ENCODE results near the gene SF3B1.
"Not testable (repeated sequence)": the region's sequence is repeated elsewhere in the genome, so short reads cannot be mapped to it uniquely, and the experiment has no call there.

Gene SF3B1

GRCh38 chr2:197446844-197447243, 12.0 kb upstream of the SF3B1 start:
- Histone ChIP-seq H3K9ac (ENCODE audit: insufficient read length) (no peak overlapping the region), H3K27ac (no peak overlapping the region), H3K9me3 (ENCODE audit: low read depth, low read length) (no peaks in the 10 kb centered on the region), H3K36me3 (ENCODE audit: insufficient read depth, low read length) (no peaks in the 10 kb centered on the region), H3K4me3 (no peak overlapping the region)
- TF ChIP-seq EZH2 (IDR thresholded peaks at IDR 0.05) (no peak), POLR2AphosphoS5 (IDR thresholded peaks at IDR 0.05; ENCODE audit: borderline replicate concordance, low read depth, low read length) (no peak), FOXP2 (optimal IDR thresholded peaks at IDR 0.05; ENCODE audit: control extremely low read depth, extremely low read length, insufficient read depth) (no peak)
- DNase-seq (ENCODE audit: low read depth, low spot score) = no peak

- Histone ChIP-seq H3K9me3 (ENCODE audit: low read depth, low read length) (no peaks in the 10 kb centered on the region), H3K36me3 (ENCODE audit: insufficient read depth, low read length) (no peaks in the 10 kb centered on the region), H3K4me3 (no peak overlapping the region), H3K27ac (no peak overlapping the region; the same call in 1 of the 2 replicates), H3K9ac (ENCODE audit: insufficient read length) (no peak overlapping the region)
- TF ChIP-seq FOXP2 (optimal IDR thresholded peaks at IDR 0.05; ENCODE audit: control extremely low read depth, extremely low read length, insufficient read depth) = no peak
- peak; percentile 30; the same call in 1 of the 2 replicates for TF ChIP-seq POLR2AphosphoS5 (IDR thresholded peaks at IDR 0.05; ENCODE audit: borderline replicate concordance, low read depth, low read length)
- DNase-seq (ENCODE audit: low read depth, low spot score) = peak; percentile 62
These were observed 10.9 kb upstream of the SF3B1 start for GRCh38 chr2:197445746-197446145.

GRCh38 chr2:197442857-197443256, 8.0 kb upstream of the SF3B1 start:
- Histone ChIP-seq H3K4me3 (no peak overlapping the region), H3K36me3 (ENCODE audit: insufficient read depth, low read length) (no peaks in the 10 kb centered on the region), H3K9me3 (ENCODE audit: low read depth, low read length) (no peaks in the 10 kb centered on the region), H3K27ac (no peak overlapping the region), H3K9ac (ENCODE audit: insufficient read length) (no peak overlapping the region)
- no peak for TF ChIP-seq EZH2 (IDR thresholded peaks at IDR 0.05)
- TF ChIP-seq FOXP2 (optimal IDR thresholded peaks at IDR 0.05; ENCODE audit: control extremely low read depth, extremely low read length, insufficient read depth) = no peak
- no peak for TF ChIP-seq POLR2AphosphoS5 (IDR thresholded peaks at IDR 0.05; ENCODE audit: borderline replicate concordance, low read depth, low read length)
- DNase-seq (ENCODE audit: low read depth, low spot score) = no peak

GRCh38 chr2:197437380-197437779, 2.6 kb upstream of the SF3B1 start:
- TF ChIP-seq EZH2 (IDR thresholded peaks at IDR 0.05) = no peak
- no peak for TF ChIP-seq POLR2AphosphoS5 (IDR thresholded peaks at IDR 0.05; ENCODE audit: borderline replicate concordance, low read depth, low read length)
- no peak for TF ChIP-seq FOXP2 (optimal IDR thresholded peaks at IDR 0.05; ENCODE audit: control extremely low read depth, extremely low read length, insufficient read depth)
- no peak overlapping the region for H3K4me3 ChIP-seq
- no peak for DNase-seq (ENCODE audit: low read depth, low spot score)

GRCh38 chr2:197435598-197436420, 981 bp upstream of the SF3B1 start:
- peak overlapping the region; percentile 89 for H3K27ac ChIP-seq
- DNase-seq (ENCODE audit: low read depth, low spot score) = no peak
- H3K4me3 ChIP-seq = peak overlapping the region; percentile 95
- H3K9me3 ChIP-seq (ENCODE audit: low read depth, low read length) = no peaks in the 10 kb centered on the region
- TF ChIP-seq EZH2 (IDR thresholded peaks at IDR 0.05) (no peak), POLR2AphosphoS5 (IDR thresholded peaks at IDR 0.05; ENCODE audit: borderline replicate concordance, low read depth, low read length) (no peak), FOXP2 (optimal IDR thresholded peaks at IDR 0.05; ENCODE audit: control extremely low read depth, extremely low read length, insufficient read depth) (no peak)
- H3K36me3 ChIP-seq (ENCODE audit: insufficient read depth, low read length) = peaks cover 4% of the 10 kb centered on the region; the same call in 1 of the 2 replicates
- peak overlapping the region; percentile 99 for H3K9ac ChIP-seq (ENCODE audit: insufficient read length)

More at GRCh38 chr2:197437380-197437779, 2.6 kb upstream of the SF3B1 start:
- H3K27ac ChIP-seq = no peak overlapping the region
- no peaks in the 10 kb centered on the region; the same call in 1 of the 2 replicates for H3K36me3 ChIP-seq (ENCODE audit: insufficient read depth, low read length)
- no peak overlapping the region for H3K9ac ChIP-seq (ENCODE audit: insufficient read length)
- no peaks in the 10 kb centered on the region for H3K9me3 ChIP-seq (ENCODE audit: low read depth, low read length)

GRCh38 chr2:197433780-197434438, 919 bp downstream of the SF3B1 start:
- no peak for DNase-seq (ENCODE audit: low read depth, low spot score)
- peaks cover 14% of the 10 kb centered on the region for H3K36me3 ChIP-seq (ENCODE audit: insufficient read depth, low read length)
- peak overlapping the region; percentile 94 for H3K27ac ChIP-seq

GRCh38 chr2:197432527-197432926, 2.3 kb downstream of the SF3B1 start:
- not testable (repeated sequence) for H3K9me3 ChIP-seq (ENCODE audit: low read depth, low read length); DNase-seq (ENCODE audit: low read depth, low spot score)
- Histone ChIP-seq H3K4me3 (peak overlapping the region; percentile 95), H3K36me3 (ENCODE audit: insufficient read depth, low read length) (peaks cover 21% of the 10 kb centered on the region), H3K27ac (0 out of 2 replicates have a peak overlapping the region, but pooled peaks have one; percentile 29), H3K9ac (ENCODE audit: insufficient read length) (peak overlapping the region; percentile 99)

More at GRCh38 chr2:197433780-197434438, 919 bp downstream of the SF3B1 start:
- Histone ChIP-seq H3K4me3 (peak overlapping the region; percentile 95), H3K9ac (ENCODE audit: insufficient read length) (peak overlapping the region; percentile 99), H3K9me3 (ENCODE audit: low read depth, low read length) (no peaks in the 10 kb centered on the region)
- no peak for TF ChIP-seq EZH2 (IDR thresholded peaks at IDR 0.05)
- TF ChIP-seq POLR2AphosphoS5 (IDR thresholded peaks at IDR 0.05; ENCODE audit: borderline replicate concordance, low read depth, low read length) = no peak
- TF ChIP-seq FOXP2 (optimal IDR thresholded peaks at IDR 0.05; ENCODE audit: control extremely low read depth, extremely low read length, insufficient read depth) = no peak

GRCh38 chr2:197431858-197432257, 3.0 kb downstream of the SF3B1 start:
- peaks cover 21% of the 10 kb centered on the region for H3K36me3 ChIP-seq (ENCODE audit: insufficient read depth, low read length)
- H3K9ac ChIP-seq (ENCODE audit: insufficient read length) = no peak overlapping the region
- no peak overlapping the region for H3K27ac ChIP-seq
- DNase-seq (ENCODE audit: low read depth, low spot score) = no peak
- TF ChIP-seq FOXP2 (optimal IDR thresholded peaks at IDR 0.05; ENCODE audit: control extremely low read depth, extremely low read length, insufficient read depth) = no peak
- TF ChIP-seq POLR2AphosphoS5 (IDR thresholded peaks at IDR 0.05; ENCODE audit: borderline replicate concordance, low read depth, low read length) = no peak
- TF ChIP-seq EZH2 (IDR thresholded peaks at IDR 0.05) = no peak
- no peaks in the 10 kb centered on the region for H3K9me3 ChIP-seq (ENCODE audit: low read depth, low read length)
- H3K4me3 ChIP-seq = peak overlapping the region; percentile 95

All from SK-N-MC (cell line).